Hepatocyte (in vitro differentiated cells): ENCODE measurements around the gene PACRG. TPM values are rescaled to one million over a fixed set of nuclear protein-coding genes. Genes with fewer than 3 reads are reported as not detected.
"Not testable (repeated sequence)": the region's sequence is repeated elsewhere in the genome, so short reads cannot be mapped to it uniquely, and the experiment has no call there.

Experiments used
- DNase-seq: peaks from one replicate; pipeline ENCODE4 v3.0.0-alpha.2; 2016; ENCODE audit warnings: low spot score
- H2AFZ ChIP-seq: fragments of 200-600 bp; sonication (generic); 2 replicates; pipeline ENCODE4 v1.6.0; 2016; ENCODE audit warnings: antibody characterized with exemption, mild to moderate bottlenecking
- H3K27ac ChIP-seq: fragments of 200-600 bp; sonication (generic); 2 replicates; pipeline ENCODE4 v1.5.1; 2016; ENCODE audit warnings: mild to moderate bottlenecking
- H3K27me3 ChIP-seq: fragments of 200-600 bp; sonication (generic); 2 replicates; pipeline ENCODE4 v1.6.1; 2016
- H3K36me3 ChIP-seq: fragments of 200-600 bp; sonication (generic); replicated peaks from 2 replicates; pipeline ENCODE4 v1.5.1; 2016; ENCODE audit warnings: low read depth; ENCODE audit not compliant: insufficient read depth
- H3K4me1 ChIP-seq: fragments of 200-600 bp; sonication (generic); 2 replicates; pipeline ENCODE4 v1.5.1; 2016; ENCODE audit warnings: mild to moderate bottlenecking, moderate library complexity; ENCODE audit not compliant: insufficient read depth
- H3K4me2 ChIP-seq: fragments of 200-600 bp; sonication (generic); 2 replicates; pipeline ENCODE4 v1.6.0; 2016
- H3K4me3 ChIP-seq: fragments of 200-600 bp; sonication (generic); 2 replicates; pipeline ENCODE4 v1.5.1; 2016; ENCODE audit warnings: mild to moderate bottlenecking
- H3K79me2 ChIP-seq: fragments of 200-600 bp; sonication (generic); 2 replicates; pipeline ENCODE4 v1.6.0; 2017; ENCODE audit warnings: mild to moderate bottlenecking
- H3K9me2 ChIP-seq: fragments of 200-600 bp; sonication (generic); replicated peaks from 2 replicates; pipeline ENCODE4 v1.6.0; 2017; ENCODE audit warnings: mild to moderate bottlenecking; ENCODE audit not compliant: insufficient read depth
- H3K9me3 ChIP-seq: fragments of 200-600 bp; sonication (generic); 2 replicates; pipeline ENCODE4 v1.5.1; 2016; ENCODE audit warnings: low read depth, mild to moderate bottlenecking
- H4K20me1 ChIP-seq: fragments of 200-600 bp; sonication (generic); 2 replicates; pipeline ENCODE4 v1.6.0; 2016; ENCODE audit warnings: mild to moderate bottlenecking; ENCODE audit not compliant: insufficient read depth, poor library complexity, severe bottlenecking
- EZH2 ChIP-seq: fragments of 200-600 bp; sonication (generic); IDR thresholded peaks from 2 replicates; pipeline ENCODE4 v1.6.1; 2016; ENCODE audit warnings: antibody characterized with exemption, mild to moderate bottlenecking, borderline replicate concordance
- EZH2phosphoT487 ChIP-seq: fragments of 200-600 bp; sonication (generic); IDR thresholded peaks from one replicate; pipeline ENCODE4 v1.6.1; 2018; ENCODE audit warnings: antibody characterized with exemption, mild to moderate bottlenecking, low read depth, moderate library complexity; ENCODE audit not compliant: unreplicated experiment, severe bottlenecking
- WGBS: methylation state at CpG from one replicate; pipeline ENCODE4 v1.1.6; 2016; ENCODE audit warnings: low lambda C conversion rate; ENCODE audit errors: missing lambda C conversion rate; 5-methylcytosine and 5-hydroxymethylcytosine counted together
- polyA plus RNA-seq: library from polyadenylated mRNA; unstranded; fragments of >200 nt; fragmentation: Nextera tagmentation; extraction: Ambion mirVana; gene quantifications from 2 replicates; pipeline ENCODE4 v1.2.1, GENCODE V29; 2016
- total RNA-seq: library from RNA; depleted of rRNA; stranded (reverse); fragments of >200 nt; gene quantifications from 2 replicates; pipeline ENCODE4 v1.2.3, GENCODE V29; 2014
- TF ChIP-seq, protein P1 (sequence below): fragments of 200-600 bp; sonication (generic); IDR thresholded peaks from 2 replicates; pipeline ENCODE4 v1.5.1; 2016; ENCODE audit warnings: antibody characterized with exemption, mild to moderate bottlenecking; ENCODE audit not compliant: poor library complexity

PACRG gene
- total and polyA plus RNA-seq, 2 experiments from 2014 or later: 0.91 to 2.6 TPM

- Histone ChIP-seq H3K36me3 (no peaks in the 10 kb centered on the region), H3K79me2 (no peaks in the 10 kb centered on the region), H3K9me3 (no peaks in the 10 kb centered on the region), H3K4me2 (no peak overlapping the region), H3K27me3 (no peaks in the 10 kb centered on the region), H4K20me1 (no peaks in the 10 kb centered on the region), H3K4me3 (no peak overlapping the region), H2AFZ (no peak overlapping the region), H3K4me1 (no peaks in the 10 kb centered on the region), H3K9me2 (no peaks in the 10 kb centered on the region), H3K27ac (no peak overlapping the region)
- 99% methylated on average over 5 of the region's 5 CpGs for WGBS
- TF ChIP-seq, protein P1, sequence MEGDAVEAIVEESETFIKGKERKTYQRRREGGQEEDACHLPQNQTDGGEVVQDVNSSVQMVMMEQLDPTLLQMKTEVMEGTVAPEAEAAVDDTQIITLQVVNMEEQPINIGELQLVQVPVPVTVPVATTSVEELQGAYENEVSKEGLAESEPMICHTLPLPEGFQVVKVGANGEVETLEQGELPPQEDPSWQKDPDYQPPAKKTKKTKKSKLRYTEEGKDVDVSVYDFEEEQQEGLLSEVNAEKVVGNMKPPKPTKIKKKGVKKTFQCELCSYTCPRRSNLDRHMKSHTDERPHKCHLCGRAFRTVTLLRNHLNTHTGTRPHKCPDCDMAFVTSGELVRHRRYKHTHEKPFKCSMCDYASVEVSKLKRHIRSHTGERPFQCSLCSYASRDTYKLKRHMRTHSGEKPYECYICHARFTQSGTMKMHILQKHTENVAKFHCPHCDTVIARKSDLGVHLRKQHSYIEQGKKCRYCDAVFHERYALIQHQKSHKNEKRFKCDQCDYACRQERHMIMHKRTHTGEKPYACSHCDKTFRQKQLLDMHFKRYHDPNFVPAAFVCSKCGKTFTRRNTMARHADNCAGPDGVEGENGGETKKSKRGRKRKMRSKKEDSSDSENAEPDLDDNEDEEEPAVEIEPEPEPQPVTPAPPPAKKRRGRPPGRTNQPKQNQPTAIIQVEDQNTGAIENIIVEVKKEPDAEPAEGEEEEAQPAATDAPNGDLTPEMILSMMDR: no peak
- TF ChIP-seq EZH2 (no peak), EZH2phosphoT487 (no peak)
- DNase-seq: no peak
Measured at GRCh38 chr6:163313981-163314380, 586.2 kb downstream of the PACRG start.

DNA sequence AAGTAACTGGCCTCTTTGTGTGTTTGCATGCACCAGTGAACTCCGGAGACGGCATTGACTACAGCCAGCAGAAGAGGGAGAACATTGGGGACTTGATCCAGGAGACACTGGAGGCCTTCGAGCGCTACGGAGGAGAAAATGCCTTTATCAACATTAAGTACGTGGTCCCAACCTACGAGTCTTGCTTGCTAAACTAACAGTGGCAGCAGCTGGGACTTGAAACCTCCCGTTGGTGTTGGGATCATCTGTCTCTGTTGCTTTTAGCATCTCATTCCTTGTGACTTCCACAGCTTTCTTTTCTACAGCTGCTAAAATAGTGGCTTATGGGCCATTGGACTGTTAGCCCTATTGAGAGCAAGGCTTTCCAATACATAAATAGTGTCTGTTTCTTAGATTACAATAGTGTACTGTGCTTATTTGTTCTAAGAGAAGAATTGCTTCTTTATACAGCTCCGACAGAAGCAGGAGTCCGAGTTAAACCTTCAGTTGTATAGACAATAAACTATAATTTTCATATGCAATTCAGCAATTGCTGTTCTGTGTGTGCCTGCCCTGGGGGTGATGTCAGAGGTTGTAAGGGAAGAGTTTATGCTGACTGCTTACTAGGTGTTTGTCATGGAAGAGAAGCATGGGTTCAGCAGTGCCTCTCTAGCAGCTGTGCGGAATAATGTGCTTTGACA lies 587.2 kb downstream of the PACRG start:
- 84% methylated on average over 11 of the region's 11 CpGs for WGBS
- H3K36me3 ChIP-seq: no peaks in the 10 kb centered on the region
- H3K4me3 ChIP-seq: no peak overlapping the region
- no peaks in the 10 kb centered on the region for H3K9me3 ChIP-seq
- no peaks in the 10 kb centered on the region for H3K79me2 ChIP-seq
- H3K4me2 ChIP-seq: no peak overlapping the region
- no peak overlapping the region for H3K27ac ChIP-seq
- no peaks in the 10 kb centered on the region for H3K9me2 ChIP-seq
- no peaks in the 10 kb centered on the region for H3K27me3 ChIP-seq
- no peak for DNase-seq
- H3K4me1 ChIP-seq: no peaks in the 10 kb centered on the region
- TF ChIP-seq, protein P1: no peak
- TF ChIP-seq EZH2 (no peak), EZH2phosphoT487 (no peak)
- H2AFZ ChIP-seq: no peak overlapping the region
- H4K20me1 ChIP-seq: no peaks in the 10 kb centered on the region

GRCh38 chr6:163316866-163317495 lies 589.2 kb downstream of the PACRG start:
- not testable (repeated sequence) for DNase-seq, H3K4me2 ChIP-seq, H3K27me3 ChIP-seq, H3K79me2 ChIP-seq, H2AFZ ChIP-seq, H4K20me1 ChIP-seq, H3K27ac ChIP-seq, H3K4me3 ChIP-seq, H3K4me1 ChIP-seq, H3K9me2 ChIP-seq, H3K9me3 ChIP-seq, H3K36me3 ChIP-seq
- 96% methylated on average over 12 of the region's 12 CpGs for WGBS

DNA sequence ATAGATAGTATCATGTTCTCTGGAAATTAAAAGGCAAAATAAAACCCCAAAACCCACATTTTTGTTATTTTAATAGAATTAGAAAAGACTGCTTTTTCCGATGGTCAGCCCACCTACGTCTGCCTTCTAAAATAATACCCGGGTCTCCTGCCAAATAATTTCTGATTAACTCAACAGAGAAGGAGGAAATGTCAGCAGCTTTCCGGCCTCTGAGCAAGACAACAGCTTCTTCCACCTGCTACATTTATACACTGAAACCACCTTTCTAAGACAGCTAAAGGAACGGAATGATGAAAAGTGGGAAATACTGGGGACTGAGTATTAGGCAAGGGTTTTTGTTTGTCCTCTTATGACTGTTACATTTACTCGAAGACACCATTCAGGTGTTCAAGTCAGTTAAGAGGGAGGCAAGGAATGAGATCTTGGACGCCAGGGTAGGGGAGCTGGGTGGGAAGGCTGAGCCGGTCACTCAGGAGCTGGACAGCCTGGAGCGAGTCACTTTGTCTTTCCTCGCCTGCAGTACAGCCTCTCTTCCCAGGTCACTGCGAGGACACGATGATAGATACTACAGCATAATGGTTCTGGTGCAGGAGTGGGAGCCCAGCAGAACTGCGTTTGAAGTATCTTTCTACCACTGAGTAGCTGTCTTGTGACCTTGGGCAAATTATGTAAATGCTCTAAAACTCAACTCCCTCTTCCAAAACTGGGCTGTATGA lies 590.5 kb downstream of the PACRG start:
- H3K36me3 ChIP-seq: no peaks in the 10 kb centered on the region
- H3K9me3 ChIP-seq: no peaks in the 10 kb centered on the region
- no peaks in the 10 kb centered on the region for H3K27me3 ChIP-seq
- no peak for DNase-seq
- no peak overlapping the region for H3K4me3 ChIP-seq
- no peak overlapping the region for H2AFZ ChIP-seq
- no peak overlapping the region for H3K4me2 ChIP-seq
- TF ChIP-seq EZH2phosphoT487 (no peak), EZH2 (no peak)
- TF ChIP-seq, protein P1: no peak
- 88% methylated on average over 13 of the region's 13 CpGs for WGBS
- no peaks in the 10 kb centered on the region for H4K20me1 ChIP-seq
- no peaks in the 10 kb centered on the region for H3K4me1 ChIP-seq
- no peaks in the 10 kb centered on the region for H3K9me2 ChIP-seq
- no peak overlapping the region for H3K27ac ChIP-seq
- H3K79me2 ChIP-seq: no peaks in the 10 kb centered on the region
